ENCODE data around the gene EFCAB6. TPM values are rescaled to one million over a fixed set of nuclear protein-coding genes. Genes with fewer than 3 reads are reported as not detected.

The EFCAB6 gene
- total RNA-seq, 4 donors from 2014 or later: 0.35 to 4.4 (median 0.94) TPM; not detected in 1

DNA sequence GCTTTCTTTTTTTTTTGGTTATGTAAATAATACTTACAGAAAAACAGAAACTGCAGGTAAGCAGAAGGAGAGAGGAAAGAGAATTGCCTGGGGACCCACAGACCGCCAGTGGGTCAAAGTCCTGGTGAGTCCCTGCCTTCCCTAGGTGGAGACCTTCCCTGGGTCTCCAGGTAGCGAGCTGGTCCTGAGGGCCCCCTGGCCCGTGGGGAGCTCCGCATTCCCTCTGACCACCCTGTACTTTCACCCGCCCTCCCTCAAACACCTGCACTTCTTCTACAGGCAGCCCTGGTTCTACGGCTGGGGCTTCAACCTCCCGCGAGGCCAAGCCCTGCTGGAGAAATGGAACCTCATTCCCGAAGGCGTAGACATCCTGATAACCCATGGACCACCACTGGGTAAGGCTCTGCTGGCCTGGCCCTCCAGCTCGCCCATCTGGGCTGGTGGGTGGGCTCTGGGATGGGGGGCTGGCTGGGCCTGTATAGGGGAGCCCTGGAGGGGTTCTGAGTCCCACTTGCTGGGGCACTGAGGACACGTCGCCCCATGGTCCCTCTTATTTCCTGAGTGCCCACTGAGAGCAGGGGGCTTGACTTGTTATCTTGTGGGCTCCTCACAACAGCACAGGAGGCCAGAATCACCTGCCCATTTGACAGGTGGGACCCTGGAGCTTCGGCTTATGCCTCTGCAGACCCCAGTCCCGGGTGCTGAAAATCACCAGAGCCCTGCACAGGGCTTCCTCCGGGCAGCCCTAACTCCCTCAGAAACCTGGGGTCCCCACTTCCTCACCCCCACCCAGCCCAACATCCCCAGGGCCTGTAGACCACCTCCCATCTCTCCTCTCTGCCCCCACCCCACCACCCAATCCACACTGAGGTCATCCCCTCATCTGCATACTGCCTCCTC is 313.9 kb downstream of the EFCAB6 start:
- no peak for DNase-seq
- Histone ChIP-seq H3K4me3 (no peak overlapping the region), H3K9me3 (no peaks in the 10 kb centered on the region), H3K36me3 (no peaks in the 10 kb centered on the region), H3K4me1 (no peaks in the 10 kb centered on the region), H3K27me3 (no peaks in the 10 kb centered on the region), H3K27ac (no peak overlapping the region)
- TF ChIP-seq POLR2A (IDR thresholded peaks at IDR 0.05): no peak

DNA sequence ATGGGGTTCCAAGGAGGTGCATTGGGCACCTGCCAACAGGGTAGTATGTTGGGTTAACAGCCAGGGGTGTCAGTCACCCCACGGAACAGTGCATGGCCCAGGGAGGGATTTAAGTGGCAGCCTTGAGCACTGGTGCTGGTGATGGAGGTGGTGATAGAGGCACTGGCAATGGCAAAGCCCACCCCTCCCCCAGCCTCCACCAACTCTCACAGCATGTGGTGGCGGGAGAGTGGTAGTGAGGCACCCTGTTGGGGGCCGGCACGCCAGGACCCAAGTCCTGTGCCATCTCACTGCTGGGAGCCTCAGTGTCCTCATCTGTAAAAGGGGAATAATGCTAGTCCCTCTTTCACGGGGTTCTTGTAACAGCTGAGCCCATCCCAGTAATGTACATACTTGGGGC is 318.8 kb downstream of the EFCAB6 start:
- TF ChIP-seq CTCF (IDR thresholded peaks at IDR 0.05) (no peak), POLR2A (IDR thresholded peaks at IDR 0.05) (no peak)
- Histone ChIP-seq H3K27ac (no peak overlapping the region), H3K4me3 (no peak overlapping the region), H3K4me1 (no peaks in the 10 kb centered on the region), H3K9me3 (no peaks in the 10 kb centered on the region), H3K36me3 (no peaks in the 10 kb centered on the region), H3K27me3 (no peaks in the 10 kb centered on the region)
- no peak for DNase-seq

DNA sequence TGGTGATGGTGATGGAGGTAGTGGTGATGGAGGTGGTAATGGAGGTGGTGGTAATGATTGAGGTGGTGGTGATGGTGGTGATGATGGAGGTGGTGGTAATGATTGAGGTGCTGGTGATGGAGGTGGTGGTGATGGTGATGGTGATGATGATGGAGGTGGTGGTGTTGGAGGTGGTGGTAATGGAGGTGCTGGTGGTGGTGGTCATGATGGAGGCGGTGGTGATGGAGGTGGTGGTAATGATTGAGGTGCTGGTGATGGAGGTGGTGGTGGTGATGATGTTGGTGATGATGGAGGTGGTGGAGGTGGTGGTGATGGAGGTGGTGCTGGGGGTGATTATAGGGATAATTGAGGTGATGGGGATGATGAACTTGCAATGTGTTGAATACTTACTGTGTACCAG is 320.4 kb downstream of the EFCAB6 start:
- TF ChIP-seq POLR2A (IDR thresholded peaks at IDR 0.05) (no peak), CTCF (IDR thresholded peaks at IDR 0.05) (no peak)
- no peak for DNase-seq
- no peaks in the 10 kb centered on the region for H3K9me3 ChIP-seq

GRCh38 chr22:43491177-43491576 is 320.9 kb downstream of the EFCAB6 start:
- no peak for TF ChIP-seq POLR2A (IDR thresholded peaks at IDR 0.05)
- TF ChIP-seq CTCF (IDR thresholded peaks at IDR 0.05): no peak
- Histone ChIP-seq H3K27me3 (no peaks in the 10 kb centered on the region), H3K9me3 (no peaks in the 10 kb centered on the region), H3K4me1 (no peaks in the 10 kb centered on the region), H3K36me3 (no peaks in the 10 kb centered on the region), H3K4me3 (no peak overlapping the region), H3K27ac (no peak overlapping the region)
- no peak for DNase-seq

More for the DNA sequence above, 320.4 kb downstream of the EFCAB6 start:
- Histone ChIP-seq H3K4me1 (no peaks in the 10 kb centered on the region), H3K27me3 (no peaks in the 10 kb centered on the region), H3K4me3 (no peak overlapping the region), H3K36me3 (no peaks in the 10 kb centered on the region), H3K27ac (no peak overlapping the region)

DNA sequence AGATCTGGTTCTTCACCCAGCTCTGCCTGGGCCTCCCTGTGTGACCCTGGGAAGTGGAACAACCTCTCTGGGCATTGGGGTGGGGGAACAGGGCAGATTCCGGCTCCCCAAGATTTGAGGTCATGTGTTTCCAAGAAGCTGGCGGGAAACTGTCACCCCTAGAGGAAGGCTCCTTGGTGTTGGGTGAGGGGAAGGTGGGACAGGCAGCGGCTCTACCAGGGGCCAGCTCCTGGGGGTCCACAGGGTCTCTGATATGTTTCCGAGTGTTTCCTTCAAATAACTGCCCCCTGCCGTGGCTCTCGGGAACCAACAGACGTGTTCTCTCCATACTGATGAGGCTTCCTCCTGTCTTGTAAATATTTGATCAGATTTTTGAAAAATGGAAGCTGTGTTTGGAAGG is 321.8 kb downstream of the EFCAB6 start:
- Histone ChIP-seq H3K4me3 (no peak overlapping the region), H3K9me3 (no peaks in the 10 kb centered on the region), H3K36me3 (no peaks in the 10 kb centered on the region), H3K27ac (no peak overlapping the region), H3K27me3 (no peaks in the 10 kb centered on the region), H3K4me1 (no peaks in the 10 kb centered on the region)
- TF ChIP-seq CTCF (IDR thresholded peaks at IDR 0.05): no peak
- TF ChIP-seq POLR2A (IDR thresholded peaks at IDR 0.05): no peak
- no peak for DNase-seq

- no peak for DNase-seq
- TF ChIP-seq CTCF (IDR thresholded peaks at IDR 0.05) (no peak), POLR2A (IDR thresholded peaks at IDR 0.05) (no peak)
- Histone ChIP-seq H3K27me3 (no peaks in the 10 kb centered on the region), H3K9me3 (no peaks in the 10 kb centered on the region), H3K27ac (no peak overlapping the region), H3K4me3 (no peak overlapping the region), H3K4me1 (no peaks in the 10 kb centered on the region), H3K36me3 (no peaks in the 10 kb centered on the region)
Measured at GRCh38 chr22:43488937-43489336, 323.2 kb downstream of the EFCAB6 start.

Data from Peyer's patch (tissue), 4 donors.